GM12874 (cell line): ENCODE results near the gene PPIF.

ENCODE experiments used
- CTCF ChIP-seq: IDR thresholded peaks from 2 replicates; pipeline ENCODE4 v1.5.1; 2011; ENCODE audit warnings: low read depth, mild to moderate bottlenecking, control low read depth, low read length, moderate library complexity; ENCODE audit not compliant: insufficient read depth

PPIF gene

GRCh38 chr10:79367426-79368189 lies 20.3 kb downstream of the PPIF start:
- TF ChIP-seq CTCF = no peak

GRCh38 chr10:79372871-79373270 lies 25.6 kb downstream of the PPIF start:
- TF ChIP-seq CTCF = no peak

GRCh38 chr10:79374312-79375191 lies 27.3 kb downstream of the PPIF start:
- TF ChIP-seq CTCF = peak; percentile 93

GRCh38 chr10:79375321-79376077 lies 28.2 kb downstream of the PPIF start:
- TF ChIP-seq CTCF = no peak

GRCh38 chr10:79376078-79376628 lies 28.9 kb downstream of the PPIF start:
- no peak for TF ChIP-seq CTCF

GRCh38 chr10:79376751-79377556 lies 29.7 kb downstream of the PPIF start:
- TF ChIP-seq CTCF = no peak
